H1 (cell line): ENCODE data around the gene KIAA1755. TPM values are rescaled to one million over a fixed set of nuclear protein-coding genes. Genes with fewer than 3 reads are reported as not detected.

Source experiments
- CTCF ChIA-PET: fragments of 300-600 bp; sonication (Branson Sonifier 250); formaldehyde crosslinking; loops from one replicate; lab custom pipeline; 2021; ENCODE audit not compliant: partially characterized antibody; lab: Charles Lee
- POLR2A ChIA-PET: fragments of 300-600 bp; sonication (Branson Sonifier 250); formaldehyde crosslinking; loops from one replicate; lab custom pipeline; 2021; ENCODE audit warnings: inconsistent platforms; ENCODE audit not compliant: partially characterized antibody; lab: Charles Lee
- DNase-seq, 2 experiments: peaks; one replicate each; pipeline versions ENCODE4 v3.0.0 to v3.0.0-alpha.2; 2010 to 2022; ENCODE audit warnings: low spot score in 2 of 2, low read depth in 1 of 2, mixed read lengths in 1 of 2
- FAIRE-seq: peaks from 2 replicates; lab custom pipeline; 2011; peaks lifted over from hg19 to GRCh38; lab: Jason Lieb, UNC
- H2AFZ ChIP-seq: 2 replicates; pipeline ENCODE4 v1.8.1; 2012; ENCODE audit warnings: low read length, inconsistent platforms
- H2AK5ac ChIP-seq: 2 replicates; pipeline ENCODE4 v1.6.1; 2013; ENCODE audit warnings: low read depth, low read length
- H2BK120ac ChIP-seq: replicated peaks from 2 replicates; pipeline ENCODE3; 2013; ENCODE audit warnings: low read depth, low read length, inconsistent platforms
- H2BK12ac ChIP-seq: 2 replicates; pipeline ENCODE4 v1.6.1; 2013; ENCODE audit warnings: low read depth, low read length
- H2BK15ac ChIP-seq: 2 replicates; pipeline ENCODE4 v1.6.1; 2013; ENCODE audit warnings: low read length
- H2BK20ac ChIP-seq: 2 replicates; pipeline ENCODE4 v1.6.1; 2013; ENCODE audit warnings: low read length
- H2BK5ac ChIP-seq: 2 replicates; pipeline ENCODE4 v1.6.1; 2013; ENCODE audit warnings: low read depth, low read length
- H3K14ac ChIP-seq: 2 replicates; pipeline ENCODE4 v1.6.1; 2013; ENCODE audit warnings: inconsistent platforms; ENCODE audit not compliant: insufficient read length
- H3K18ac ChIP-seq: 2 replicates; pipeline ENCODE4 v1.6.1; 2013; ENCODE audit warnings: low read length; ENCODE audit errors: extremely low read depth
- H3K23ac ChIP-seq: 2 replicates; pipeline ENCODE4 v1.6.1; 2013; ENCODE audit warnings: inconsistent platforms; ENCODE audit not compliant: insufficient read length
- H3K23me2 ChIP-seq: 2 replicates; pipeline ENCODE4 v1.6.1; 2013; ENCODE audit warnings: low read depth, low read length
- H3K27ac ChIP-seq: 2 replicates; pipeline ENCODE4 v1.6.1; 2011; ENCODE audit warnings: low read depth, low read length, inconsistent platforms
- H3K27me3 ChIP-seq, 4 experiments: replicated peaks in 1 of 4; 1 replicate in 1 of 4; 2 replicates in 3 of 4; pipeline versions ENCODE4 v1.6.1 to v1.8.1; 2011 to 2013; ENCODE audit warnings: low read length in 3 of 4, mild to moderate bottlenecking in 3 of 4, inconsistent platforms in 2 of 4, mixed read lengths in 2 of 4, moderate library complexity in 1 of 4; ENCODE audit not compliant: control insufficient read depth in 3 of 4, insufficient read depth in 3 of 4; ENCODE audit errors: extremely low read depth in 1 of 4
- H3K36me3 ChIP-seq, 4 experiments: 2 replicates each; pipeline versions ENCODE4 v1.6.1 to v1.8.1; 2011 to 2013; ENCODE audit warnings: mild to moderate bottlenecking in 4 of 4, low read length in 3 of 4, moderate library complexity in 2 of 4, control low read depth in 1 of 4, inconsistent platforms in 1 of 4; ENCODE audit not compliant: insufficient read depth in 4 of 4, control insufficient read depth in 2 of 4
- H3K4ac ChIP-seq: replicated peaks from 2 replicates; pipeline ENCODE3; 2013; ENCODE audit warnings: low read length, low read depth, mixed read lengths, inconsistent platforms; ENCODE audit not compliant: insufficient read length
- H3K4me1 ChIP-seq, 4 experiments: replicated peaks in 1 of 4; 1 replicate in 1 of 4; 2 replicates in 3 of 4; pipeline versions ENCODE4 v1.6.1 to v1.8.1; 2011 to 2013; ENCODE audit warnings: low read length in 3 of 4, inconsistent platforms in 2 of 4, mixed read lengths in 1 of 4; ENCODE audit not compliant: insufficient read depth in 4 of 4, control insufficient read depth in 3 of 4
- H3K4me2 ChIP-seq, 2 experiments: 2 replicates each; pipeline versions ENCODE4 v1.6.1 to v1.8.1; 2011 to 2013; ENCODE audit warnings: low read depth in 2 of 2, low read length in 2 of 2, control low read depth in 1 of 2, inconsistent platforms in 1 of 2, mild to moderate bottlenecking in 1 of 2; ENCODE audit not compliant: insufficient read depth in 1 of 2
- H3K4me3 ChIP-seq, 4 experiments: fragments of 200-600, 300-600 bp in 1 of 4; sonication (generic), shearing (Covaris generic), sonication (Bioruptor Twin) in 1 of 4; 2 replicates each; pipeline versions ENCODE4 v1.5.1 to v1.8.1; 2011 to 2016; ENCODE audit warnings: low read length in 4 of 4, low read depth in 3 of 4, control low read depth in 2 of 4, inconsistent platforms in 2 of 4, mild to moderate bottlenecking in 2 of 4, mixed read lengths in 1 of 4, moderate library complexity in 1 of 4; ENCODE audit not compliant: insufficient read depth in 2 of 4; ENCODE audit errors: extremely low read depth in 1 of 4
- H3K56ac ChIP-seq: replicated peaks from 2 replicates; pipeline ENCODE3; 2013; ENCODE audit warnings: low read depth, mild to moderate bottlenecking, mixed read lengths, low read length, inconsistent platforms; ENCODE audit not compliant: insufficient read length
- H3K79me1 ChIP-seq: 2 replicates; pipeline ENCODE4 v1.6.1; 2013; ENCODE audit warnings: low read depth, low read length, control low read depth
- H3K79me2 ChIP-seq, 2 experiments: 2 replicates each; pipeline versions ENCODE4 v1.6.1 to v1.8.1; 2012 to 2013; ENCODE audit warnings: low read length in 2 of 2, mild to moderate bottlenecking in 2 of 2, inconsistent platforms in 1 of 2; ENCODE audit not compliant: insufficient read depth in 2 of 2, control insufficient read depth in 1 of 2
- H3K9ac ChIP-seq, 4 experiments: replicated peaks in 1 of 4; 1 replicate in 1 of 4; 2 replicates in 3 of 4; pipeline versions ENCODE4 v1.6.1 to v1.8.1; 2011 to 2013; ENCODE audit warnings: low read depth in 3 of 4, low read length in 3 of 4, control low read depth in 2 of 4, mild to moderate bottlenecking in 2 of 4, moderate library complexity in 2 of 4, inconsistent platforms in 1 of 4; ENCODE audit errors: extremely low read depth in 1 of 4
- H3K9me3 ChIP-seq, 2 experiments: 2 replicates each; pipeline versions ENCODE4 v1.6.1 to v1.8.1; 2012 to 2013; ENCODE audit warnings: mild to moderate bottlenecking in 2 of 2, moderate library complexity in 2 of 2, control low read depth in 1 of 2, inconsistent platforms in 1 of 2, low read depth in 1 of 2, low read length in 1 of 2, mixed read lengths in 1 of 2; ENCODE audit not compliant: insufficient read depth in 2 of 2
- H4K20me1 ChIP-seq, 2 experiments: replicated peaks in 1 of 2; 2 replicates each; pipeline versions ENCODE3 to v1.8.1; 2011 to 2013; ENCODE audit warnings: inconsistent platforms in 2 of 2, low read length in 2 of 2, mild to moderate bottlenecking in 1 of 2; ENCODE audit not compliant: insufficient read depth in 2 of 2, control insufficient read depth in 1 of 2
- H4K5ac ChIP-seq: 2 replicates; pipeline ENCODE4 v1.6.1; 2013; ENCODE audit warnings: low read length, low read depth, mixed read lengths, inconsistent platforms; ENCODE audit not compliant: insufficient read length
- H4K8ac ChIP-seq: 2 replicates; pipeline ENCODE4 v1.8.0; 2013; ENCODE audit warnings: mild to moderate bottlenecking, moderate library complexity, low read length, inconsistent platforms; ENCODE audit not compliant: insufficient read depth; ENCODE audit errors: extremely low read depth
- H4K91ac ChIP-seq: replicated peaks from 2 replicates; pipeline ENCODE3; 2013; ENCODE audit warnings: low read length, mixed read lengths, inconsistent platforms; ENCODE audit not compliant: insufficient read length
- BRCA1 ChIP-seq: IDR thresholded peaks from 2 replicates; pipeline ENCODE4 v1.6.1; 2012; ENCODE audit warnings: low read depth, low read length, improper control_type of control experiment
- CBX5 ChIP-seq: fragments of 300-800, 300-1000 bp; sonication (generic); IDR thresholded peaks from 2 replicates; pipeline ENCODE4 v1.7.1; 2016; ENCODE audit warnings: antibody characterized with exemption, low read length, low read depth
- CREB1 ChIP-seq: IDR thresholded peaks from 2 replicates; pipeline ENCODE4 v1.6.1; 2012; ENCODE audit warnings: inconsistent platforms
- EGR1 ChIP-seq: IDR thresholded peaks from 2 replicates; pipeline ENCODE4 v1.6.1; 2011; ENCODE audit warnings: low read depth, low read length, borderline replicate concordance
- FOSL1 ChIP-seq: IDR thresholded peaks from 2 replicates; pipeline ENCODE4 v1.6.1; 2011; ENCODE audit warnings: mild to moderate bottlenecking, low read depth, low read length, moderate library complexity; ENCODE audit not compliant: insufficient read depth
- HDAC6 ChIP-seq: IDR thresholded peaks from one replicate; pipeline ENCODE4 v1.7.1; 2012; ENCODE audit warnings: low read depth, mild to moderate bottlenecking, inconsistent platforms, low read length, moderate library complexity
- JUND ChIP-seq: IDR thresholded peaks from 2 replicates; pipeline ENCODE4 v1.6.1; 2011; ENCODE audit warnings: mild to moderate bottlenecking, improper control_type of control experiment, low read length
- KDM4A ChIP-seq: IDR thresholded peaks from one replicate; pipeline ENCODE4 v1.7.1; 2012; ENCODE audit warnings: low read depth, mild to moderate bottlenecking, moderate library complexity, low read length, inconsistent platforms; ENCODE audit not compliant: severe bottlenecking
- RFX5 ChIP-seq: IDR thresholded peaks from 2 replicates; pipeline ENCODE4 v1.6.1; 2011; ENCODE audit warnings: low read depth, low read length, improper control_type of control experiment, borderline replicate concordance
- SAP30 ChIP-seq: fragments of 300-600 bp; sonication (generic); IDR thresholded peaks from 2 replicates; pipeline ENCODE4 v1.7.1; 2012; ENCODE audit warnings: low read length, moderate library complexity, mild to moderate bottlenecking, inconsistent platforms; ENCODE audit not compliant: insufficient read depth, insufficient replicate concordance
- SIX5 ChIP-seq: IDR thresholded peaks from 2 replicates; pipeline ENCODE4 v1.6.1; 2011; ENCODE audit warnings: mild to moderate bottlenecking, low read depth, low read length
- TAF1 ChIP-seq: IDR thresholded peaks from 2 replicates; pipeline ENCODE4 v1.6.1; 2011; ENCODE audit warnings: mild to moderate bottlenecking, low read depth, low read length
- WGBS, 2 experiments: shearing (Covaris generic) in 1 of 2; methylation state at CpG; one replicate each; pipeline versions ENCODE4 v1.1.6 to v1.1.7; 2013 to 2015; ENCODE audit warnings: low lambda C conversion rate in 2 of 2, mixed read lengths in 2 of 2, inconsistent platforms in 1 of 2, low coverage in 1 of 2, missing lambda C conversion rate in 1 of 2; ENCODE audit not compliant: insufficient replicate concordance in 2 of 2, insufficient coverage in 1 of 2, insufficient read length in 1 of 2; ENCODE audit errors: extremely low coverage in 1 of 2, missing lambda C conversion rate in 1 of 2; 5-methylcytosine and 5-hydroxymethylcytosine counted together
- polyA plus RNA-seq, 7 experiments: library from polyadenylated mRNA; depleted of rRNA in 3 of 7; stranded (reverse) in 5 of 7; unstranded in 2 of 7; fragments of >200 nt in 5 of 7; fragments of 200-250 nt in 2 of 7; gene quantifications; 1 replicate in 5 of 7; 2 replicates in 1 of 7; 4 replicates in 1 of 7; pipeline versions ENCODE4 v1.2.1 to v1.2.3, GENCODE V29; 2011 to 2013; ENCODE audit warnings: missing spikeins in 2 of 7, mixed read lengths in 2 of 7
- total RNA-seq: library from RNA; stranded (reverse); fragmentation: NEBNext Ultra II Directional; extraction: Animal tissue kit (Norgen Biotek cat#: 25700); gene quantifications from 2 replicates; pipeline ENCODE4 v1.2.1, GENCODE V29; 2021
- TF ChIP-seq, protein P1 (sequence below): IDR thresholded peaks from 2 replicates; pipeline ENCODE4 v1.6.1; 2012; ENCODE audit warnings: low read length, inconsistent platforms

KIAA1755 gene
- total and polyA plus RNA-seq, 2 of the 8 experiments (the other 6 are each of a cell fraction or from before 2014, with no cell fraction given): 0.23 TPM; not detected in 1

- Histone ChIP-seq H3K23me2 (peaks cover 2% of the 10 kb centered on the region; the same call in 1 of the 2 replicates), H3K18ac (no peak overlapping the region), H3K79me2 (no peaks in the 10 kb centered on the region), H4K20me1 (no peaks in the 10 kb centered on the region), H4K8ac (no peak overlapping the region), H2AK5ac (no peak overlapping the region), H3K9ac (no peak overlapping the region), H3K23ac (no peak overlapping the region), H4K91ac (no peak overlapping the region), H3K36me3 (no peaks in the 10 kb centered on the region), H2AFZ (no peak overlapping the region), H2BK20ac (no peak overlapping the region), H2BK15ac (no peak overlapping the region), H3K27ac (no peak overlapping the region), H3K4me1 (no peaks in the 10 kb centered on the region), H3K14ac (no peak overlapping the region), H3K4me3 (no peak overlapping the region), H3K9me3 (no peaks in the 10 kb centered on the region), H2BK120ac (no peak overlapping the region), H2BK12ac (no peak overlapping the region), H3K56ac (no peak overlapping the region), H3K27me3 (no peaks in the 10 kb centered on the region), H2BK5ac (no peak overlapping the region), H3K4ac (no peak overlapping the region), H3K4me2 (no peak overlapping the region), H3K79me1 (no peaks in the 10 kb centered on the region), H4K5ac (no peak overlapping the region)
- 89% methylated on average over 7 of the region's 7 CpGs; no CpG with 5 or more reads in 1 of the 2 experiments for WGBS, 2 experiments
- DNase-seq (no peak), FAIRE-seq (no peak)
- CTCF ChIA-PET: interaction anchor here (0.8 to 3.6 kb wide), 8 partner anchors 8 to 138 kb away, joined by 3 to 24 read pairs (median 5); no protein-coding TSS in a partner anchor
- POLR2A ChIA-PET: interaction anchor here (1.2 kb wide), 1 partner anchor 122 kb away, joined by 3 read pairs; no protein-coding TSS in a partner anchor
- TF ChIP-seq CREB1 (no peak), EGR1 (no peak), SAP30 (no peak), JUND (no peak), HDAC6 (no peak), CBX5 (no peak), FOSL1 (no peak), KDM4A (no peak), TAF1 (no peak), SIX5 (no peak), BRCA1 (no peak), RFX5 (no peak)
- TF ChIP-seq, protein P1, sequence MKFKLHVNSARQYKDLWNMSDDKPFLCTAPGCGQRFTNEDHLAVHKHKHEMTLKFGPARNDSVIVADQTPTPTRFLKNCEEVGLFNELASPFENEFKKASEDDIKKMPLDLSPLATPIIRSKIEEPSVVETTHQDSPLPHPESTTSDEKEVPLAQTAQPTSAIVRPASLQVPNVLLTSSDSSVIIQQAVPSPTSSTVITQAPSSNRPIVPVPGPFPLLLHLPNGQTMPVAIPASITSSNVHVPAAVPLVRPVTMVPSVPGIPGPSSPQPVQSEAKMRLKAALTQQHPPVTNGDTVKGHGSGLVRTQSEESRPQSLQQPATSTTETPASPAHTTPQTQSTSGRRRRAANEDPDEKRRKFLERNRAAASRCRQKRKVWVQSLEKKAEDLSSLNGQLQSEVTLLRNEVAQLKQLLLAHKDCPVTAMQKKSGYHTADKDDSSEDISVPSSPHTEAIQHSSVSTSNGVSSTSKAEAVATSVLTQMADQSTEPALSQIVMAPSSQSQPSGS: no peak
Observed at GRCh38 chr20:38195521-38195920, 65.0 kb downstream of the KIAA1755 start.
